ENCODE results near the gene GRM7.

The GRM7 gene

DNA sequence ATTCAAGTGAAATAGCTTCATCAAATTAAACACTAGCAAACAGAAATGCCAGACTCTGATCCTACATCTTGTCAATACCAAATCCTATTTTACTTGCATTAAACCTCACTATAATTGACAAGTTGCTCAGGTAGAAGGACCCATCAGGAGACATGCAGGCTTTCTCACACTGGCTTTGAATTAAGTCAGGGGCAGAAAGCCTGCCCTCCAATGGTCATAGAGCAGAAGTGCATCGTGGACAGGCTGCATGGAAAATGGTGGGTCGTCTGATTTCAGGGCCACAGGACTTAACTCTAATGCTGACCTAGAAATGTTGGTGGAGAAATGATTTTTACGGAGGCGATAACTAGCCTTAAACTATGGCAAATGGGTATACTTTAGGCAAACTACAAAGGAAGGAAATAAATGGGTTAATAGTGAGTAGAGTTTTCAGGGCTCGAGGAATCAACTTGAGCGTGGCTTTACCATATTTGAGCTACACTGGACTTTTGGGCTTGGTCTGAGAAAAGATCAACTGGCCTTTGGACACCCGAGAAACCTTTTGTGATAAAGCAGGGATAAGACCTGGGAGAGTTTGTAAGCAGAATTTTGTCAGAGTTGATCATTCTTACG lies 283.9 kb downstream of the GRM7 start:
- Histone ChIP-seq H3K4me3 (ENCODE audit: low read depth, low read length) (no peak overlapping the region), H3K9me3 (ENCODE audit: control insufficient read depth, insufficient read depth, low read length) (no peaks in the 10 kb centered on the region), H3K27ac (ENCODE audit: low read depth, low read length) (no peak overlapping the region), H3K27me3 (ENCODE audit: control insufficient read depth, insufficient read depth, low read length) (no peaks in the 10 kb centered on the region), H3K36me3 (ENCODE audit: control insufficient read depth, insufficient read depth, low read length) (no peaks in the 10 kb centered on the region), H3K9ac (ENCODE audit: low read depth, low read length) (no peak overlapping the region), H3K4me1 (ENCODE audit: control insufficient read depth, insufficient read depth, low read length) (no peaks in the 10 kb centered on the region)

DNA sequence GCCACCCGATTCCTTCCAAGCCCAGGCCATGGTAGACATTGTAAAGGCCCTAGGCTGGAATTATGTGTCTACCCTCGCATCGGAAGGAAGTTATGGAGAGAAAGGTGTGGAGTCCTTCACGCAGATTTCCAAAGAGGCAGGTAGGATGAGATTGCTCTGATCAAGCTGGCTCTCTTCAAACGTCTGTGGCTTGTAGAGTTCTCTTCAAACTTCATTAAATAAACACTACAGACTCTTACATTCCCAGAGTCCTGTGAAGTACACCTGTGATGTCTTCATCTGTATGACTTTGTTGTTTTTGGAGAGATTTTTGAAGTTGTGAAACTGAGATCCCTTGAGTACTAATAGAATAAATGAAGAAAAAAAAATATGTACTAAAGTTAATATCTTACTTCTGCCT lies 285.6 kb downstream of the GRM7 start:
- Histone ChIP-seq H3K36me3 (ENCODE audit: control insufficient read depth, insufficient read depth, low read length) (no peaks in the 10 kb centered on the region), H3K27me3 (ENCODE audit: control insufficient read depth, insufficient read depth, low read length) (no peaks in the 10 kb centered on the region), H3K4me1 (ENCODE audit: control insufficient read depth, insufficient read depth, low read length) (no peaks in the 10 kb centered on the region), H3K9me3 (ENCODE audit: control insufficient read depth, insufficient read depth, low read length) (no peaks in the 10 kb centered on the region), H3K27ac (ENCODE audit: low read depth, low read length) (no peak overlapping the region), H3K9ac (ENCODE audit: low read depth, low read length) (no peak overlapping the region), H3K4me3 (ENCODE audit: low read depth, low read length) (no peak overlapping the region)

DNA sequence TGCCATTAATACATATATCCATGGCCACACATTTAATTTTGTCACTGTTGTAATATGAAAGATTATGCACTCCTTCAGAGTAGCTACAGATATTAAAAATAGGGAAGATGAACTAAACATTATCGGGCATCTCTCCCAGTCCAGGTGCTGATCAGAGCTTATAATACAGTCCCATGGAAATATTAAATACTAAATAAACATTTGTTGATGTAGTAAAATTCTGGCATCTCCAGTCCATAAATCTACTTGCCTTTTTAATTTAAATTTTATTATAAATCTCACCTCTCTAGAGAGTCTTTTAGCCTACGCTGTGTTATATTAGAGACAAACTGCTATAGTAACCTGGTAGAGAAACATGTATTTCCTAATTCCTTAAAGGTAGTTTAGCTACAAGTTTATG lies 297.6 kb downstream of the GRM7 start:
- Histone ChIP-seq H3K9me3 (ENCODE audit: control insufficient read depth, insufficient read depth, low read length) (no peaks in the 10 kb centered on the region), H3K9ac (ENCODE audit: low read depth, low read length) (no peak overlapping the region), H3K4me1 (ENCODE audit: control insufficient read depth, insufficient read depth, low read length) (peaks cover 11% of the 10 kb centered on the region; the same call in 1 of the 2 replicates), H3K36me3 (ENCODE audit: control insufficient read depth, insufficient read depth, low read length) (no peaks in the 10 kb centered on the region), H3K27me3 (ENCODE audit: control insufficient read depth, insufficient read depth, low read length) (no peaks in the 10 kb centered on the region), H3K27ac (ENCODE audit: low read depth, low read length) (no peak overlapping the region), H3K4me3 (ENCODE audit: low read depth, low read length) (no peak overlapping the region)

DNA sequence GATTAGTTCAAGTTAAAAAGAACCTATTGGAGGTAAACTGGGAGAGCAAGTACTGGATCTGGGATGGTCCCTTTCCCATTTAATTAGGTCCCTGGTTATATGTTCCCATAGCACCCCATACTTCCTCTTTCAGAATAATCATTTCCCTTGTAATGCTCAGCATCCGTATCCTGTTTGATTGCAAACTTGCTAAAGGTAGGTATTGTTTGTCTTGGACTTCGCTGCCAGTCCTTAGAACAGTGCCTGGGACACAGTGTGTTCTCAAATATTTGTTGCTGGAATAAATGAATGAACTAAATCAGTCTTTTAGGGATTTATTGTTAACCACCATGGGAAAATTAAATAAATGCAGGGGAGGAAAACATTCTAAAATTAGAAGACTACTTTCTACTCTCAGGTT lies 299.8 kb downstream of the GRM7 start:
- no peaks in the 10 kb centered on the region for H3K9me3 ChIP-seq (ENCODE audit: control insufficient read depth, insufficient read depth, low read length)
- H3K27ac ChIP-seq (ENCODE audit: low read depth, low read length), result no peak overlapping the region
- no peaks in the 10 kb centered on the region for H3K27me3 ChIP-seq (ENCODE audit: control insufficient read depth, insufficient read depth, low read length)
- peaks cover 5% of the 10 kb centered on the region; the same call in 1 of the 2 replicates for H3K4me1 ChIP-seq (ENCODE audit: control insufficient read depth, insufficient read depth, low read length)
- H3K36me3 ChIP-seq (ENCODE audit: control insufficient read depth, insufficient read depth, low read length), result no peaks in the 10 kb centered on the region
- no peak overlapping the region for H3K4me3 ChIP-seq (ENCODE audit: low read depth, low read length)
- H3K9ac ChIP-seq (ENCODE audit: low read depth, low read length), result no peak overlapping the region

DNA sequence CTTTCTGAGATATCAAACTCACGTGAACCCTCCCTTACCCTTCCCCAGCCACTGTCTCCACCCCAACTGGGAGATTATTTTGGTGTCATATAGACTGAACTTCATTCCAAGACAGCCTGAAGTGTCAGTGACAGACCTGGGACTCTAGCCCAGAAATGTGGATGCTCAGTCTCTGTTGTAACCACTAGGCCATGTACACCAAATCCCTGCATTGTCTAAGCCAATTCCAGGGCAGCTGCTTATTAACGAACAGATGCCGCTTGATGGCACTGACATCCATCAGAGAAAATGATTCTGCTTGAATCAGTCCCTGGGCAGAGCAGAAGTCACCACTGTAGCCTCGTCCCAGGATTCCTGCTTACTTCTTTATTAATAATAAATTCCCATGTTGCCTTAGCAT lies 305.5 kb downstream of the GRM7 start:
- H3K36me3 ChIP-seq (ENCODE audit: control insufficient read depth, insufficient read depth, low read length), result no peaks in the 10 kb centered on the region
- H3K4me1 ChIP-seq (ENCODE audit: control insufficient read depth, insufficient read depth, low read length), result no peaks in the 10 kb centered on the region
- H3K4me3 ChIP-seq (ENCODE audit: low read depth, low read length), result no peak overlapping the region
- H3K27me3 ChIP-seq (ENCODE audit: control insufficient read depth, insufficient read depth, low read length), result no peaks in the 10 kb centered on the region
- H3K9ac ChIP-seq (ENCODE audit: low read depth, low read length), result no peak overlapping the region
- H3K27ac ChIP-seq (ENCODE audit: low read depth, low read length), result no peak overlapping the region
- no peaks in the 10 kb centered on the region for H3K9me3 ChIP-seq (ENCODE audit: control insufficient read depth, insufficient read depth, low read length)

DNA sequence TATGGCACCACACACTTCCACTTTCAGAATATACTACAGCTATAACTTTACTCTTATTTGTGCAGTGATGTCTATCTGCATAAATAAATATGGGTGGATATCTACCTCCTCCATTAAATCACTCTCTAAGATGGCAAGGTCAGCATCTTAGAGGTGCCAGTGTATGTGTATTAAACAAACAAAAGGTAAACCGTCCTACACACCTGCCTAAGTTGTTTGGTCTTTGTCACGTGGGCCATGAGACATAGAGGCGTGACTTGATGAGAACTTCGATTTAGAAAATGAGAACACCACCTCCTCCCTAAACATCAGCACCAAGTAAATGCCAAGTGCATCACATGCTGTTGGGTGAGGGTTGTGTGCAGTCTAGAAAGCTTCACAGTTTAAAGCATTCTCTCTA lies 310.6 kb downstream of the GRM7 start:
- Histone ChIP-seq H3K9ac (ENCODE audit: low read depth, low read length) (no peak overlapping the region), H3K9me3 (ENCODE audit: control insufficient read depth, insufficient read depth, low read length) (no peaks in the 10 kb centered on the region), H3K4me3 (ENCODE audit: low read depth, low read length) (no peak overlapping the region), H3K27me3 (ENCODE audit: control insufficient read depth, insufficient read depth, low read length) (no peaks in the 10 kb centered on the region), H3K36me3 (ENCODE audit: control insufficient read depth, insufficient read depth, low read length) (no peaks in the 10 kb centered on the region), H3K27ac (ENCODE audit: low read depth, low read length) (no peak overlapping the region), H3K4me1 (ENCODE audit: control insufficient read depth, insufficient read depth, low read length) (no peaks in the 10 kb centered on the region)

DNA sequence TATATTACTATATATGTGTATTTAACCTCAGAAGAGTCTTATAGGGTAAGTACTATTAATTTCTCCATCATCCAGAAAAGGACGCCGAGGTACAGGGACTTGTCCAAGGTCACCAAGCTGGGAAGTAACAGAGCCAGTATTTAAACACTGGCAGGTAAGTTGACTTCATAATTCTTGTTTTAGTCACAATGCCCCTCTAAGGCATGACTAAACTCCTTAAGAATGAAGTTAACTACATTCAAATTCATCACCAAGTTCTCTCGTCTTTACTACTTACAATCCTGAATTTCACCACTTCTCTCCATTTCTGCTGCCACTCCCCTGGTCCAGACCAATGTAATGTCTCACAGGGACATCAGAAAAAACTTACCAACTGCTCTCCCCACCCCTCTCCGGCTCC lies 312.1 kb downstream of the GRM7 start:
- Histone ChIP-seq H3K27ac (ENCODE audit: low read depth, low read length) (no peak overlapping the region), H3K4me3 (ENCODE audit: low read depth, low read length) (no peak overlapping the region), H3K36me3 (ENCODE audit: control insufficient read depth, insufficient read depth, low read length) (no peaks in the 10 kb centered on the region), H3K9ac (ENCODE audit: low read depth, low read length) (no peak overlapping the region), H3K9me3 (ENCODE audit: control insufficient read depth, insufficient read depth, low read length) (no peaks in the 10 kb centered on the region), H3K4me1 (ENCODE audit: control insufficient read depth, insufficient read depth, low read length) (no peaks in the 10 kb centered on the region), H3K27me3 (ENCODE audit: control insufficient read depth, insufficient read depth, low read length) (no peaks in the 10 kb centered on the region)

DNA sequence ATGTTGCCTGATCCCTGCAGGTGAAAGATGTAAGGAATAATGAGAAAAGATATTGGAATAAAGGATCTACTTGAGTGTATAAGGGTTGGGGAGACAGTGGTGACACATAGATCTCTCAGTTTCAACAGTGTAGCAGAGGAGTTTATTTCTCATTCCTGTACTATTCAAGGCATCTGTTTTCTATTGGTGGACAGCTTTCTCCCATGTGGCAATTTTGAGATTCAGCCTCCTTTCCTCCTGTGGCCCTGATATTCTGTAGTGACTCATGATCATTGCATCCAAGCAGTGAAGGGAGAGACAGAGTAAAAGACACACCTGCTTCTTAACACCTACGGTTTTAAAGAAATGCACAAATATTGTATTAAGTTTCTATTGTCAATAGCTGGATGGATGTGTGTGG lies 327.6 kb downstream of the GRM7 start:
- Histone ChIP-seq H3K27ac (ENCODE audit: low read depth, low read length) (no peak overlapping the region), H3K9me3 (ENCODE audit: control insufficient read depth, insufficient read depth, low read length) (no peaks in the 10 kb centered on the region), H3K27me3 (ENCODE audit: control insufficient read depth, insufficient read depth, low read length) (no peaks in the 10 kb centered on the region), H3K9ac (ENCODE audit: low read depth, low read length) (no peak overlapping the region), H3K4me1 (ENCODE audit: control insufficient read depth, insufficient read depth, low read length) (no peaks in the 10 kb centered on the region), H3K4me3 (ENCODE audit: low read depth, low read length) (no peak overlapping the region), H3K36me3 (ENCODE audit: control insufficient read depth, insufficient read depth, low read length) (no peaks in the 10 kb centered on the region)

DNA sequence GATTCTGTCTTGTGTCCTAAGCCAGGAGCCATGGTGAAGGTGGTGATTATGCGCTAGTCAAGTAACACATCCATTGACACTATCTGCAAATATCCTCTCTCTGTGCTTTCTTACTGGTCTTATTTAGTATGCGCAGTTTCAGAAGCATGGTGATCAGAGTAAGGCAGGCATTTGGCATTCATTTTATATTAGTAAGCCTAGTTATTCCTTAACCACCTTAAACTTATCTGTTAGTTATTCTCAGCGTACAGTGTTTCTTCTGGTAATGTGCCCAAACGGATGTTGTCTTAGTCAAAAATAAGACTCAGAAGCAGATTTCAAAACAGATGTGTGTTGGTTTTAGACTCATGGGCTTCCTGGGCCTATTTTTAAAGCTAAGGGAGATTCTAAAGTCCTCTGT lies 329.2 kb downstream of the GRM7 start:
- Histone ChIP-seq H3K27me3 (ENCODE audit: control insufficient read depth, insufficient read depth, low read length) (no peaks in the 10 kb centered on the region), H3K4me3 (ENCODE audit: low read depth, low read length) (no peak overlapping the region), H3K36me3 (ENCODE audit: control insufficient read depth, insufficient read depth, low read length) (no peaks in the 10 kb centered on the region), H3K9ac (ENCODE audit: low read depth, low read length) (no peak overlapping the region), H3K4me1 (ENCODE audit: control insufficient read depth, insufficient read depth, low read length) (no peaks in the 10 kb centered on the region), H3K9me3 (ENCODE audit: control insufficient read depth, insufficient read depth, low read length) (no peaks in the 10 kb centered on the region), H3K27ac (ENCODE audit: low read depth, low read length) (no peak overlapping the region)

DNA sequence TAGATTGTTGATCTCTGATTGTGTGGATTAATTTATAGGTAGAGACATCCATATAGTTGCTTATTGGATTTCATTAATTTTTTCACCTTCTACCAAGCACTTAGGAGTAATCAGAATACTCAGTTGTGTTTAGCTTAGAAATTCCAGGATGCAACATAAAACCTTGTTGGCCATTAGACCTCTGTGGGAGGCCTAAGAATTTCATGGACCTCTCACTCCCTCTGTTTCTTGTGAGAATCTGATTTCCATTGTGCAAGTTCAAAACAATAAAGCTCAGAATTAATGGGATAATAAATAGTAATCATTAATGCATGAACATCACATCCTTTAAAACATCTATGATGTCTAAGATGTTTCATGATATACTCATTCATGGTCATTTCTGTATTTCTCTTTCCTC lies 332.4 kb downstream of the GRM7 start:
- H3K36me3 ChIP-seq (ENCODE audit: control insufficient read depth, insufficient read depth, low read length), result no peaks in the 10 kb centered on the region
- H3K9me3 ChIP-seq (ENCODE audit: control insufficient read depth, insufficient read depth, low read length), result no peaks in the 10 kb centered on the region
- no peak overlapping the region for H3K27ac ChIP-seq (ENCODE audit: low read depth, low read length)
- no peak overlapping the region for H3K9ac ChIP-seq (ENCODE audit: low read depth, low read length)
- H3K27me3 ChIP-seq (ENCODE audit: control insufficient read depth, insufficient read depth, low read length), result no peaks in the 10 kb centered on the region
- no peak overlapping the region for H3K4me3 ChIP-seq (ENCODE audit: low read depth, low read length)
- no peaks in the 10 kb centered on the region for H3K4me1 ChIP-seq (ENCODE audit: control insufficient read depth, insufficient read depth, low read length)

DNA sequence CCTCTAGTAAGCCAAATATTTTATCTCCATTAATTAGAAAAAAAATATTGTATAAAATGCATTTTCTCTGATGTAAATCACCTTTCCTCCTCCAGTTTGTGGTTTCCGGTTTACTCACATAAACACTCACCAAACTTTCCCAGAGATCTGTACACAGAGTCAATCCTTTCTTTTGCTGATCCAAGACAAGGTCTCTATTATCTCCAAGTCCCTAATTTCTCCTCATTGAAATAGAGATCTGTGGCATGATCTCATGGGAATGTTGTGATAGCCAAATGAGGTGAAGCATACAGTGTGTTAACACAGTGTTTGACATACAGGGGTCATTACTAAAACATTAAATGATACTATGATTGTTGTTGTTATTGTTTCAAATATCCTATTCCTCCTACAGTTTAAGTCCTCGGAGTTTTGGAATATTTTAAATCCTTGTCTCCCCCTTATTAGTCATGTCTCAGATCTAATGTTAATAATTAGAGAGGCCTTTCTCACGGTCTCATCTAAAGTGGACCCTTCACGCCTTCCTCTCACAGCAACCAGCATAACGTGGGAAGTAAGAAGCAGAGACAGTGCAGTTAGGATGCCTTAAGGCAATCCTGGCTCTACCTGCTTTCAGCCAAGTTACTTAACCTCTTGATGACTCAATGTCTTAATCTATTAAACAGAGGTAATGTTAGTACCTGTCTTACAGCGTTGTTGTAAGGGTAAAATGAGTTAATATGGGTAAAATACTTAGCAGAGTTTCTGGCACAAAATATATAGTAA lies 333.3 kb downstream of the GRM7 start:
- Histone ChIP-seq H3K27ac (ENCODE audit: low read depth, low read length) (no peak overlapping the region), H3K27me3 (ENCODE audit: control insufficient read depth, insufficient read depth, low read length) (no peaks in the 10 kb centered on the region), H3K36me3 (ENCODE audit: control insufficient read depth, insufficient read depth, low read length) (no peaks in the 10 kb centered on the region), H3K9ac (ENCODE audit: low read depth, low read length) (no peak overlapping the region), H3K4me1 (ENCODE audit: control insufficient read depth, insufficient read depth, low read length) (no peaks in the 10 kb centered on the region), H3K9me3 (ENCODE audit: control insufficient read depth, insufficient read depth, low read length) (no peaks in the 10 kb centered on the region), H3K4me3 (ENCODE audit: low read depth, low read length) (no peak overlapping the region)

Data from HUES48 (cell line).